ENCODE measurements around the gene ZC3H12C.

Gene ZC3H12C

GRCh38 chr11:110106713-110107274 lies 13.6 kb downstream of the ZC3H12C start:
- ChIA-PET POLR2A (ENCODE audit: low non-redundant PET) (no interaction called here), CTCF (no interaction called here)
- no peak for DNase-seq (ENCODE audit: low spot score)
- TF ChIP-seq, protein P1, sequence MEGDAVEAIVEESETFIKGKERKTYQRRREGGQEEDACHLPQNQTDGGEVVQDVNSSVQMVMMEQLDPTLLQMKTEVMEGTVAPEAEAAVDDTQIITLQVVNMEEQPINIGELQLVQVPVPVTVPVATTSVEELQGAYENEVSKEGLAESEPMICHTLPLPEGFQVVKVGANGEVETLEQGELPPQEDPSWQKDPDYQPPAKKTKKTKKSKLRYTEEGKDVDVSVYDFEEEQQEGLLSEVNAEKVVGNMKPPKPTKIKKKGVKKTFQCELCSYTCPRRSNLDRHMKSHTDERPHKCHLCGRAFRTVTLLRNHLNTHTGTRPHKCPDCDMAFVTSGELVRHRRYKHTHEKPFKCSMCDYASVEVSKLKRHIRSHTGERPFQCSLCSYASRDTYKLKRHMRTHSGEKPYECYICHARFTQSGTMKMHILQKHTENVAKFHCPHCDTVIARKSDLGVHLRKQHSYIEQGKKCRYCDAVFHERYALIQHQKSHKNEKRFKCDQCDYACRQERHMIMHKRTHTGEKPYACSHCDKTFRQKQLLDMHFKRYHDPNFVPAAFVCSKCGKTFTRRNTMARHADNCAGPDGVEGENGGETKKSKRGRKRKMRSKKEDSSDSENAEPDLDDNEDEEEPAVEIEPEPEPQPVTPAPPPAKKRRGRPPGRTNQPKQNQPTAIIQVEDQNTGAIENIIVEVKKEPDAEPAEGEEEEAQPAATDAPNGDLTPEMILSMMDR (conservative IDR thresholded peaks at IDR 0.05; ENCODE audit: low read depth), result no peak
- no peak overlapping the region for H3K27ac ChIP-seq

GRCh38 chr11:110110854-110111253 lies 17.7 kb downstream of the ZC3H12C start:
- DNase-seq (ENCODE audit: low spot score), result no peak
- POLR2A ChIA-PET (ENCODE audit: low non-redundant PET), result no interaction called here
- TF ChIP-seq, protein P1 (conservative IDR thresholded peaks at IDR 0.05; ENCODE audit: low read depth), result no peak
- no peak overlapping the region for H3K27ac ChIP-seq
- CTCF ChIA-PET, result interaction anchor here (0.6 kb wide), 3 partner anchors 47 to 1196 kb away, joined by 3 read pairs; no protein-coding TSS in a partner anchor

DNA sequence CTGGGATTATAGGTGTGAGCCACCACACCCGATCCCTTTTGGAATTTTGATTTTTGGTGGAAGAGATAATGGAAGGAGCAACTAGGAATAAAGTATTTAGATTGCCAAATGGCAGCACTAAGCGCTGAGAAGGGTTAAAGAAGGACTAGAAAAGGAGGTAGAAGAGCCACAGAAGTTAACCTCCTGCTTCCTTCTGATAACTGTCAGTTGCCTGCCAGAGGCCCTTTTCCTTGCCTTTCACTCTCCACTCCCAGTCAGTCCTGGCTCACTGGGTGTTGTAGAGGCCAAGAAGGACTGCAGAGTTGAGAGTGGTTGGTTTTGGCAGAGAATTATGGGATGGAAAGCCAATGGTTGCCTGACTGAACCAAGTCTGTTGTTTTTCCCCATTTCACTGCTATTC lies 19.3 kb downstream of the ZC3H12C start:
- no peak overlapping the region for H3K27ac ChIP-seq
- ChIA-PET POLR2A (ENCODE audit: low non-redundant PET) (no interaction called here), CTCF (no interaction called here)
- TF ChIP-seq, protein P1 (conservative IDR thresholded peaks at IDR 0.05; ENCODE audit: low read depth), result no peak
- DNase-seq (ENCODE audit: low spot score), result no peak

DNA sequence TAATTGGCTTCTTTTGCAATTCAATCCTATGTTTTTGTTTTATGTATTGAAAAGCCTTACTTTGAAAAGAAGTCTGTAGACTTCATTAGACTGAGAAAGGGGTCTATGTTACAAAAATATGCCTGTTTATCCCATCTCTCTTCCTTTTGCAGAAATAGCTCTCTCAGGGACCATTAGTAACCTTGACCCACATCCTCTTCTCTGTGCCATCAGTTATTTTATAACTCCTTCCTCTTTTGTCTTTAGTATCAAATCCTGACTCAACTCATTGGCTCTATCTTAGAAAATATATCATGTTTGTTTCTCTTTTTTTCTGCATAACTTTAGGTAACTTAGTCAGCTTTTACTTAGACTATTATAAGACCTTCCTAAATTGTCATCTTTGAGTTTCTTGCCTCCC lies 20.3 kb downstream of the ZC3H12C start:
- no peak for DNase-seq (ENCODE audit: low spot score)
- POLR2A ChIA-PET (ENCODE audit: low non-redundant PET), result no interaction called here
- CTCF ChIA-PET, result no interaction called here
- H3K27ac ChIP-seq, result no peak overlapping the region
- TF ChIP-seq, protein P1 (conservative IDR thresholded peaks at IDR 0.05; ENCODE audit: low read depth), result no peak

GRCh38 chr11:110113973-110114372 lies 20.8 kb downstream of the ZC3H12C start:
- TF ChIP-seq, protein P1 (conservative IDR thresholded peaks at IDR 0.05; ENCODE audit: low read depth), result no peak
- DNase-seq (ENCODE audit: low spot score), result no peak
- POLR2A ChIA-PET (ENCODE audit: low non-redundant PET), result no interaction called here

DNA sequence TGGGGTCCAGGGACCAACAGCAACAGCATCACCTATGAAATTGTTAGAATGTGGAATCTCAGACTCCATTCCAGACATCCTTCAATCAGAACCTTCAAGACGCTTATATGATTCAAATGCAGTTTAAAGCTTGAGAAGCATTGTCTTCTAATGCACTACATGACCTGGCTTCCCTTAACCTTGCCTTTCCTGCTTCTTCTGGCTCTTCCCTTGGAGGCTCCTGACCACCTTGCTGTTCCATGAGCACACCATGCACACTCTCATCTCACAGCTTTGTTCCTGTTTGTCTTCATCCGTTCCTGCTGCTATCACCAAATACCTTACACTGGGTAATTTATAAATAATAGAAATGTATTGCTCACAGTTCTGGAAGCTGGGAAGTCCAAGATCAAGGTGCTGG lies 26.1 kb downstream of the ZC3H12C start:
- ChIA-PET CTCF (no interaction called here), POLR2A (ENCODE audit: low non-redundant PET) (no interaction called here)
- no peak for DNase-seq (ENCODE audit: low spot score)
- TF ChIP-seq, protein P1 (conservative IDR thresholded peaks at IDR 0.05; ENCODE audit: low read depth), result no peak
- no peak overlapping the region for H3K27ac ChIP-seq

More at GRCh38 chr11:110113973-110114372, 20.8 kb downstream of the ZC3H12C start:
- CTCF ChIA-PET, result no interaction called here
- no peak overlapping the region for H3K27ac ChIP-seq
